HG03469 (cell line): Measurements from ENCODE around the gene TRIM73.
A peak's percentile ranks its signal among the peaks of the same experiment; 100 is the strongest.
"Not testable (repeated sequence)": the region's sequence is repeated elsewhere in the genome, so short reads cannot be mapped to it uniquely, and the experiment has no call there.

ENCODE experiments used
- ATAC-seq: cut with Tn5 transposase; IDR thresholded peaks from one replicate; pipeline ENCODE4 v1.9.1; 2021; ENCODE audit warnings: mild to moderate bottlenecking, moderate library complexity, moderate number of reproducible peaks; ENCODE audit not compliant: unreplicated experiment

Gene TRIM73

DNA sequence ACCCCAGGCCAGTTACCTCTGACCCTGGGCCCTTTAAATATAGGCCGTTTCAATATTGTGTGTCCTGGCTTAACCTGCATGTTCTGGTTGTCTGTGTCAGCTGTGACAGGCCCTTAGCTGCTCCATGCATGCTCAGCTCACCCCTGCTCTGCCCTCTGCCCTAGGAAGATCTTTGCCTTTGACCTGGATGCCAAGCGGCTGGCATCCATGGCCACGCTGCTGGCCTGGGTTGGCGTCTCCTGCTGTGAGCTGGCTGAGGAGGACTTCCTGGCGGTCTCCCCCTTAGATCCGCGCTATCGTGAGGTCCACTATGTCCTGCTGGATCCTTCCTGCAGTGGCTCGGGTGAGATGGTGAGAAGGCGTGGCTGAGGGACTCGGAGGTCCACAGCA is 20.0 kb downstream of the TRIM73 start:
- ATAC-seq: not testable (repeated sequence)

DNA sequence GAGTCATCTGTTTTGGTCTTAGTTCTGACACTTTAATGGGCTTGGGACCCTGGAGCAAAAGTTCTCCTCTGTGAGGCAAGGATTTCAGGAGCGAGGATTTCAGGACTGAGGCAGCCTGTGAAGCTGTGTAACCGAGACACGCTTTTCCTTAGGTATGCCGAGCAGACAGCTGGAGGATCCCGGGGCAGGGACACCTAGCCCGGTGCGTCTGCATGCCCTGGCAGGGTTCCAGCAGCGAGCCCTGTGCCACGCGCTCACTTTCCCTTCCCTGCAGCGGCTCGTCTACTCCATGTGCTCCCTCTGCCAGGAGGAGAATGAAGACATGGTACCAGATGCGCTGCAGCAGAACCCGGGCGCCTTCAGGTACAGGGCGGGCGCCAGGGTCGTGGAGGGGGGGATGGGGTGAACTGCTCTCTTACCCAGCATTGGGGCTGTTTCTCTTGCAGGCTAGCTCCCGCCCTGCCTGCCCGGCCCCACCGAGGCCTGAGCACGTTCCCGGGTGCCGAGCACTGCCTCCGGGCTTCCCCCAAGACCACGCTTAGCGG is 20.5 kb downstream of the TRIM73 start:
- ATAC-seq: not testable (repeated sequence)

DNA sequence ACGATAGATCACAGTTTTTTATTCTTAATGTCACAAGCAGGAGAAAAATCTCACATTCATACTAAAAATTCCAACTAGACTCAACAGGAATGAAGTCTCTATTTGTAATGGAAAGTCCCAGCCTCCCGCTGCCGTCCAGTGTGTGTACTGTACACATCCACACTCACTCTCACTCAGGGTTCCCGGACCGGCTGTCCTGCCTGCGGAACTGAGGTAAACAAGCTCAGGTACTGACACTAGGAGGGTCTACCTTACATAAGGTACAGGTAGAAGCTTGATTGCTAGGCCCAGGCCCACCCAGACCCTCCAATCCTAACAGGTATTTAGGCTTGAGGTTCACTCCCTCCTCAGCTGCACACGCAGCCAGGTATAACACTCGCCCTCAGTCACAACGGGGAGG is 21.4 kb downstream of the TRIM73 start:
- not testable (repeated sequence) for ATAC-seq

DNA sequence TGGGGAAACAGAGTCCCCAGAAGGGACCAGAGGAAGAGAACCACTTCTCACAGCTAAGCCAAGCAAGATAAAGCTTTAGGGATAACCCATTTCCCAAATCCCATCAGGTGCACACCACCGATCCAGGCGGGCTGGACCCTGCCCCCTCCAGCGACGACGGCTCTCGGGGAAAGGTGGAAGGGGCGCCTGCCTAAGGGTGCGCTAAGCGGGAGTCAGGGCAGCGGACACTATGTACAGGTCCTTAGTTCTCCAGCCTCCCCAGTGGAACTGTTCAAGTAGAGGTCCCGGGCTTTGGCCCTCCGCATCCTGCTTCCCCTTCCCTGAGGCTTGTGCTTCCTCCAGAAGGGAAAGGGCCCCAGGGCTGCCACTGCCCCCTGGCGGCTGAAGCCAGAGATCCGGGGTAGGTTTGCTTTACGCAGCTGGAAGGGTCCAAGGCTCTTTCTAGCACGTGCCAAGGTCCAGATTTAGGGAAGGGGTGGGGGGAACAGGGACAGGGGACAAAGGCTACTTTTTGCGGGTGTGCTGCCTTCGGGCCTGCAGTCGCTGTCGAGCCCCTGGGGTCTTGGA is 22.9 kb downstream of the TRIM73 start:
- ATAC-seq: not testable (repeated sequence)

DNA sequence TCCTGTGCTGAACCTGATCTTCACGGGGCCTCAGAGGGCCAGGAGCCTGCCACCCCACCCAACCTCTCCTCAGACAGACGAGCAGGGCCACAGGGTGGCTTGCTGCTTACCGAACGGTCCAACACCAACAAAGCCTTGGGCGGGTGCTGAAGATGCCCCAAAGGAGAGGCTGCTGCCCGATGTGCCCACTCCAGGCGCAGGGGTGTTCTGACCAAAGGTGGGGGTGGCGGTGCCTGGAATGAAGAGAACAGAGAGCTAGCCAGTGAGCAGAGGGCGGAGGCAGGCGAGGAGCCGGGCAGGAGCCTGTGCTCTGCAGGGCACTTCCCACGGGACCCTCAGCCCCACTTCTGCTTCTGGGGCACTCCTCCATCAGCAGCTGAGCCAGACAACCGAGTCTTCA is 23.8 kb downstream of the TRIM73 start:
- not testable (repeated sequence) for ATAC-seq

DNA sequence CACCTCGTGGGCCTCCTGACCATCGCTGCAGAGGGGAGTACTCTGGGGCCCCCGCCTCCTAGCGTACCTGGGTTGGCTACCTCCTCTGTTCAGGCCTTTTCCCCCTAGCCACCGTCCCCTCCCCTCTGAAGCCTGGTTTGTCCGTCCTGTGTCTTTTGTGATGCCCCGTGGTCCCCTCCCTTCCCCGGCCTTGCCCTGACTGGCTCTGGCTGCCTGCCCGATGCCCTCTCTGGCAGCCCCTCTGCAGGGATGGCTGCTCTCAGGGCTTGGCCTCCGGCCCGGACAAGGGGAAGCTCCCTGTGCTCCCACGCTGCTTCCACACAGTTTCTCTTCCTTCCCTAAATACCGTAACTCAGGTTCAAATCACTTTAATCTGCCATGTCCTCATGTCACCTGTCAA is 24.3 kb downstream of the TRIM73 start:
- ATAC-seq: not testable (repeated sequence)

DNA sequence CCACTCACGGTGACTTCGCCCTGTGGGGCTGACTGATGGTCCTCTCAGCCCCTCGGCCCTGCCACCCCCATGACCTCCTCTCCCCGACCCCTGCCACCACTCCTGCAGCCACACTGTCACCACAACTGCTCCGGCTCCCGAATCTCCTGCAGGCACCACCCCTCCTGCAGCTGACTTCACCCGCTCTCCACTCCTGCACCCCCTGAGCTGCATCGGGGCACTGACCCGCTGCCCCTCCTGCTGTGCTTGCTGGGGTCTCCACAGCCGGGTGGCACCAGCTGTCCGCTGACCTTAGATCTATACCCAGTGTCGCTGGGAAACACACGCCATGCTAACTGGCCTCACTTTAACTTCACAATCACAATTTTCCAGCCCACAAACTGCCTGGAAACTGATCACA is 24.7 kb downstream of the TRIM73 start:
- ATAC-seq: not testable (repeated sequence)

DNA sequence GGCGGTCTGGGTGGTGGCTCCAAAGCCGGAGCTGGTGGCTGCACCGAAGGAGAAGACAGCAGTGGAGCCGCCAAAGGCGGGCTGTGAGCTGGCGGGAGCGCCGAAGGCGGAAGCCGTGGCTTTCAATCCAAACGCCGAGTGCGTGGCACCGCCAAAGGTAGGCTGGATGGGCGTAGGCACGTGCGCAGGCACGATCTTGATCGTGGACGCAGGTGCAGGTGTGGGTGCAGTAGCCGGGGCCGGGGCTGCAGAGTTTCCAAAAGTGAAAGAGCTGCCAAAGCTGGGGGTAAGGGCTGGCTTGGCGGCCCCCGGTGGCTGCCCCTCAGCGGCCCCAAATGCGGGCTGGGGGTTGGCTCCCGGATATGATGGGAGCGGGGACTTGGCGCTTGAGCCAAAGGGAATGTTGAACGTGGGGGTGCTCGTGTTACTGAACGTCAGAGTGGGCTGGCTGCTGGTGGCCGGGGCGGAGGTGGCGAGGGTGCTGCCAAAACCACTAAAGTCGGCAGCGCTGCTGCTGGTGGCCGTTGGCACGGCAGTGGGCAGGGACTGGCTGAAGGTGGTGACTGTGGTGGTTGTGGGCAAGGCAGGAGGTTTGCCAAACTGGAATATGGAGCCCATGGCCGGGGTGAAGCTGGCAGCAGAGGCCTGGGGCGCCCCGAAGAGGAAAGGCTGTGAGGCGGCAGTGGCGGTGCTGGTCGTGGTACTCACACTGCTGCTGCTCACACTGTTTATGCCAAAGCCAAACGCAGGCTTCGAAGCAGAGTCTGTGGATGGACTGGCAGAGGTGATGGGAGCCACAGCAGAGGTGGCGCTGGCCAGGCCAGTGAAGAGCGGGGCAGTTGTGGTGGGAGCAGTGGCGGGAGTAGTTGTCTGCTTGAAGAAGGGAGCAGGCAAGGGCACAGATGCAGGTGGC is 26.6 kb downstream of the TRIM73 start:
- not testable (repeated sequence) for ATAC-seq

DNA sequence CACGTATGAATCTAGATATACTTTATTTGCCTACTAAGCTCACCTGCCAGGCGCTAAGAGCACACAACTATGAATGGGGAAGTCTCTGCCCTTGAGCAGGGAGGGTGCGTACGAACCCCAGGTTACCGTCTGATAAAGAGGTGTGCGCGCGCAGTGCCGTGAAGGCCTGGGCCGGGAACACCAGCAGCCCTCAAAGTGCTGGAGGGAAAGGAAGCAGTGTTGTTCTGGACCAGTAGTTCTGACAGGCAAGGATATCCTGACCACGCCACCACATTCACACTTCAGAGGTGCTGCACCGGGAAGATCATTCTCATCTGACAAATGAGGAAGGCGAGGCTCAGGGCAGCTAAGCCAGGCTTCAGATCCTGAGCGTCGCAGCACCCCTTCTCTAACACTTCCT is 28.1 kb downstream of the TRIM73 start:
- ATAC-seq: not testable (repeated sequence)

DNA sequence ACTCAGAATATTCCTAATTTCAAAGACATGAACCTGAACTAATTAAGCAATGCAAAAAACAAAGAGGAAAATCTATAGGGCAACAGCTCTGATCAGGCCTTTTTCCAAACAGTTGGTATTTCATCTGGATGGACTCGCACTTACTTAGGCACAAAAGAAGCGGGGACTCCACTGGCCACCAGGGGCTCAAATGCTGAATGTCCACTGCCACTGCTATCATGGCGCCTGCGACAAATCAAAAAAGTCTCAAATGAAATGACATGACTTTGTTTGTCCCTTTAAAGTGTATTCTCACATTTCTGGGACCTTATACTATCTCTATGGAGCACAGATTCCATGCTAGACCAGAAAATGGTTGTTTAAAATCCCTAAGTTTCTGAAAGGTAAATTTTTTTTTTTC is 43.6 kb downstream of the TRIM73 start:
- not testable (repeated sequence) for ATAC-seq

DNA sequence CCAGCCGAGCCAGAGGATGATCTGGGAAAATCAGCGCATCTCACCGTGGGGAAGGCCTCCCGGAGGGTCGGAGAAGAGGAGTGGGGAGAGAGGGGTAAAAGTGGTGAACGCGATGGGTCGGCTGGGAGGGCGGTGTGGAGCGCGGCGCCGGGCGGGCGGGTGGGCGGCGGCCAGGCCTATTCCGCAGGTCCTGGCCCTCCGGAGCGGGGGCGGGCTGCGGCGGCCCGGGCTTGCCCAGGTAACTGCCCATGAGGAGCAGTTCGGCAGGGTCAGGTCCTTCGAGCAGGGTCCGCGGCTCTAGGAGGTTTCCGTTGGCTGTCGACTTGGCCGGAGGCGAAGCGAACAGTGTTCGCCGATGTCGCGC is 46.7 kb downstream of the TRIM73 start:
- ATAC-seq: not testable (repeated sequence)

DNA sequence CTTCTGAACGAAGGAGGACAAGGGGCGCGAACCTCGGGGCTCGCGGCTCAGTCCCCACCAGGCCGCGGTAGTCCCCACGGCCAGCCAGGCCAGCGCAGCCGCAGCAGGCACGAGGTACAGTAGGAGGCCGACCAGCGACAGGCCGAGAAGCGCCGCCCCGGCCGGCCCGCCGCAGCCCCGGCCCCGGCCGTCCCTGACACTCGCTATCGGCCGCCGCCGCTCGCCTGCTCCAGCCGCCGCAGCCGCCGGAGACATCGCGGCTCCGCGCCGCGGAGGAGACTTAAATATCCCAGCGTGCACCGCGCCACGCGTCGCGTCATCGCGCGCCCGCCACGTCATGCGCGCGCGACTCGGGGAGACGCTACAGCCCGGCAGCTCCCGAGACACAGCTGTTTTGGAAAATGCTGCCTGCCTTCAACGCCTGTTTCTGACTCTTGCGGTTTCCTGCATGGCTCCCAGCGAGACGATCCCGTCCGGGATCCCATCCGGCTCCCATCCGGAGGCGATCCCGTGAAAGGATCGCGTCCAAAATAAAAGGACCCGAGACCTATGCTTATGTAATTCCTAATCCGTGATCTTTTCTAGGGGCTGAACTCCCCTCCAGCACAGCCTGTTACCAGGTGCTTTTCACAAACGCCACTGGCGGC is 47.2 kb downstream of the TRIM73 start:
- peak; percentile 69 for ATAC-seq

DNA sequence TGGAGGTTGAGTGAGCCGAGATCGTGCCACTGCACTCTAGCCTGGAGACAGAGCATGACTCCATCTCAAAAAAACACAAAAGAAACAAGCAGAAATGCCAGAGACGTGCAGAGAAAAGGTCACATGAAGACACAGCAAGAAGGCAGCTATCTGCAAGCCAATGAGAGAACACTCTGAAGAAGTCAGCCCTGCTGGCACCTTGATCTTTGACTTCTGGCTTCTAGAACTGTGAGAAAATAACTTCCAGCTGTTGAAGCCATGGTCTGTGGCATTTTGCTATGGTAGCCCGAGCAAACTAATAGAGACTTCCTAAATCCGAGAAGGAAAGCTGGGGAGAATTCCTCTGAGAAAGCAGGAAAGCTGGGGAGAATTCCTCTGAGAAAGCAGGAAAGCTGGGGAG is 54.5 kb downstream of the TRIM73 start:
- ATAC-seq: not testable (repeated sequence)

DNA sequence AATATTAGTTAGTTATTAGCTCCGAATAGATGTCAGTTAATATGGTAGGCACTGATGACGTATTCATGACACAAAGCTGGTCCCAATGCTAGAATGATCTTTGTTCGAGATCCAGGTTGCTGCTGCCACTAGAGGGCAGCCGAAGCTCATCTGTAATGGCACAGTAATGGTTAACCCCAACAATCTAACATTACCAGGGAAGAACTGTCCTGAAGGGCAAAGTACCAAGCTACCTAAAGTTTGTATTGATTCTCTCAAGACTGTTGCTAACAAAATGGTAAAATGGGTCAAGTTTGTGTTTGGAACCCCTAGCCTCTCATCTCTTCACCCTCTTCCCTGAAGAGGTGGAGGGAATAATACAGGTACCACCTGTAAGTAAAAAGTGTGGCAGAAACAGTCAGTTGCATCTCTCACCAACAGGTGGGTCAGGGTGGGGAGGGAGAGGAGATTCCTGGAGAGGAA is 57.1 kb downstream of the TRIM73 start:
- ATAC-seq: peak; percentile 82
